Body of pancreas (tissue), 4 donors: ENCODE data around the gene ASGR1.

Experiments used
- CTCF ChIP-seq, 7 experiments: fragments of 450-650 bp in 4 of 7; fragments of 200-600 bp in 3 of 7; sonication (generic) in 3 of 7; IDR thresholded peaks; one replicate each; pipeline ENCODE4 v1.5.1; 2016 to 2019; ENCODE audit warnings: antibody characterized with exemption in 7 of 7
- POLR2A ChIP-seq, 3 donors: fragments of 450-650 bp; IDR thresholded peaks; one replicate each; pipeline ENCODE4 v1.6.1; 2016; ENCODE audit warnings: antibody characterized with exemption in 3 of 3, mild to moderate bottlenecking in 2 of 3

GRCh38 chr17:7220593-7221277, 41.6 kb upstream of the ASGR1 start:
- TF ChIP-seq POLR2A (IDR thresholded peaks at IDR 0.05) (no peak), CTCF (IDR thresholded peaks at IDR 0.05) (peak in 6 of 7 experiments; percentile 29 to 60 (median 54))
